ENCODE measurements around the gene FIZ1.

DNA sequence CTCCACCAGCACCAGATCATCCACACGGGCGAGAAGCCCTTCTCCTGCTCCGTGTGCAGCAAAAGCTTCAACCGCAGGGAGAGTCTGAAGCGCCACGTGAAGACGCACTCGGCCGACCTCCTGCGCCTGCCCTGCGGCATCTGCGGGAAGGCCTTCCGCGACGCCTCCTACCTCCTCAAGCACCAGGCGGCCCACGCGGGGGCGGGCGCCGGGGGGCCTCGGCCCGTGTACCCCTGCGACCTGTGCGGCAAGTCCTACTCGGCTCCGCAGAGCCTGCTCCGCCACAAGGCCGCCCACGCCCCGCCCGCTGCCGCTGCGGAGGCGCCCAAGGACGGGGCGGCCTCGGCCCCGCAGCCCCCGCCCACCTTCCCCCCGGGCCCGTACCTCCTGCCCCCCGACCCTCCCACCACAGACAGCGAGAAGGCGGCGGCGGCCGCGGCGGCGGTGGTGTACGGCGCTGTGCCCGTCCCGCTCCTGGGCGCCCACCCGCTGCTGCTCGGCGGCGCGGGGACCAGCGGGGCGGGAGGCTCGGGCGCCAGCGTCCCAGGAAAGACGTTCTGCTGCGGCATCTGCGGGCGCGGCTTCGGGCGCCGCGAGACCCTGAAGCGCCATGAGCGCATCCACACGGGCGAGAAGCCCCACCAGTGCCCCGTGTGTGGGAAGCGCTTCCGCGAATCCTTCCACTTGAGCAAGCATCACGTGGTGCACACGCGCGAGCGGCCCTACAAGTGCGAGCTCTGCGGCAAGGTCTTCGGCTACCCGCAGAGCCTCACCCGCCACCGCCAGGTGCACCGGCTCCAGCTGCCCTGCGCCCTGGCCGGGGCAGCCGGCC lies 15.6 kb upstream of the FIZ1 start:
- no peak for TF ChIP-seq EZH2 (IDR thresholded peaks at IDR 0.05; ENCODE audit: insufficient read depth, poor library complexity, severe bottlenecking)
- TF ChIP-seq EZH2phosphoT487 (IDR thresholded peaks at IDR 0.05; ENCODE audit: insufficient read depth, low read depth): no peak

Measured in GM23248 (cell line).